AG04449 (cell line): ENCODE data around the gene SYNGR2.

ENCODE experiments used
- CTCF ChIA-PET: fragments of 350-600 bp; formaldehyde crosslinking; extraction: SDS; loops from one replicate; lab custom pipeline; 2021; ENCODE audit warnings: antibody characterized with exemption; lab: Yijun Ruan, JAX
- POLR2A ChIA-PET: fragments of 400-600, 350-600 bp; formaldehyde crosslinking; extraction: SDS; loops from one replicate; lab custom pipeline; 2020; ENCODE audit warnings: antibody characterized with exemption, inconsistent platforms; lab: Yijun Ruan, JAX
- DNase-seq: peaks from one replicate; pipeline ENCODE4 v3.0.0-alpha.2; 2010; ENCODE audit warnings: low read depth, low spot score
- H3K4me3 ChIP-seq: 2 replicates; pipeline ENCODE4 v1.5.1; 2011; ENCODE audit warnings: low read depth, mild to moderate bottlenecking, control low read depth, low read length
- CTCF ChIP-seq: IDR thresholded peaks from one replicate; pipeline ENCODE4 v1.5.1; 2011; ENCODE audit warnings: mild to moderate bottlenecking, moderate library complexity, low read length, control low read depth, inconsistent platforms; ENCODE audit not compliant: insufficient read depth; ENCODE audit errors: missing control alignments

SYNGR2 gene

GRCh38 chr17:78214016-78214705 lies 45.8 kb downstream of the SYNGR2 start, which contains the start of gene BIRC5:
Gene BIRC5, plus strand, starts transcription at chr17:78214253. Its CDS starts 64 bp downstream, at chr17:78214317.
- ChIA-PET CTCF (interaction anchor here (1.0 to 1.2 kb wide), 2 partner anchors 37 to 101 kb away, joined by 3 read pairs; no protein-coding TSS in a partner anchor), POLR2A (interaction anchor here (1.6 kb wide), 1 partner anchor 256 kb away, joined by 4 read pairs; the partner anchor contains the start of gene TNRC6C)
- peak within 1 kb of the TSS; percentile 79 for H3K4me3 ChIP-seq
- no peak for TF ChIP-seq CTCF
- DNase-seq: peak; percentile 5

GRCh38 chr17:78214706-78215061 lies 46.3 kb downstream of the SYNGR2 start:
- no peak for DNase-seq
- ChIA-PET POLR2A (no interaction called here), CTCF (interaction anchor here (1.0 kb wide), 1 partner anchor 102 kb away, joined by 3 read pairs; no protein-coding TSS in a partner anchor)
- peak overlapping the region; percentile 79 for H3K4me3 ChIP-seq
- no peak for TF ChIP-seq CTCF

GRCh38 chr17:78219396-78220150 lies 51.2 kb downstream of the SYNGR2 start:
- CTCF ChIA-PET: interaction anchor here (2.0 kb wide), 1 partner anchor 31 kb away, joined by 10 read pairs; no protein-coding TSS in a partner anchor

More at GRCh38 chr17:78219396-78220150, 51.2 kb downstream of the SYNGR2 start:
- no peak for DNase-seq
- POLR2A ChIA-PET: no interaction called here
- no peak overlapping the region for H3K4me3 ChIP-seq
- no peak for TF ChIP-seq CTCF
